Activated T-helper 1 cell treated with Interleukin-2 at 50 U/mL for 16 hours (primary cell): ENCODE data around the gene SRD5A3.
"Not testable (repeated sequence)": the region's sequence is repeated elsewhere in the genome, so short reads cannot be mapped to it uniquely, and the experiment has no call there.

Experiments used
- DNase-seq: peaks from one replicate; pipeline ENCODE4 v3.0.0-alpha.2; 2020; ENCODE audit warnings: low read depth

Gene SRD5A3

DNA sequence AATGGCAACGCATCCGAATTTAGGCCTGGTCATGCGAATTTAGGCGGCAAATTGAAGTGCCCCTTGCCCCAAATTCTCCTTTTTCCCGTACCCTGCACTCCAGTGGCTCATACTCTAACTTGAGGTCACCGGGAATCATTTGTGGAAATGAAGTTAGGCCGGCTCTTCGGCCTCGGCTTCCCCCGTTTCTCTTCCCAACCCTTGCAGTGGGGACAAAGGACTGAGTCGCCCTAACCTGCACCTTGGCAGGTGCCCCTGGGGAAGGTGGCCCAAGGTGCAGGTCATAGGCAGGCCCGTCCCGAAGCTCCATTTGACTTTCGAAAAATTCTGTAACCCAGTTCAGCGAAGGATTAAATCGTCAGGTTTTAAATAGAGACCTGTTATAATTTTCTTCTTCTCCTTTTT lies 811 bp downstream of the SRD5A3 start:
- no peak for DNase-seq

DNA sequence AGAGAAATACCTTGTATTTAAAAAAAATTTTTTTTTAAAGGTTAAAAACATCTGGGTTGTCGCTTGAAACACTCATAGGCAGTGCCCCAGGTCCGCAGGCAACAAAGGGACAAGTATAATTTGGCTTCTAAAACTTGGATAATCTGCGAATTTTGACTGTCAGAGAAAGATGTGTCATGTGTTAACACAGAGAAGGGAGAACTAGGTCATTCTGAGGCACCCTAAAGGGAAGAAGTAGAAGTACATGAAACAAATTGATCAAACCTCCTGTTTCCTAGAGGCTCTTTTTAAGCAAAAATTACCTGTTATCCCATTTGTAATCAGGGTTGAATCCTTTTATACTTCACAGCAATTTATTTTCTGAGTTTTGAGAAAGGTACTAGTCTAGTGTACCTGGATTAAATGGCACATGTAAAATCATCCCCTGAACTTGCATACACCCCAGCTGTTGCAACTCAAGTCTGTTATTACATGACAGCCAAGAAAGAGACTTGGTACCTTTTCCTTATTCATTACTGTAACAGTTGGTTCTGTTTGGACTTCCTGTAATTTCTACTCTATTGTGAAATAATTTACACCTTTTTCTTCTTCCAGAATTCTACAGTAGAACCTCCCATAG lies 1.7 kb downstream of the SRD5A3 start:
- no peak for DNase-seq

DNA sequence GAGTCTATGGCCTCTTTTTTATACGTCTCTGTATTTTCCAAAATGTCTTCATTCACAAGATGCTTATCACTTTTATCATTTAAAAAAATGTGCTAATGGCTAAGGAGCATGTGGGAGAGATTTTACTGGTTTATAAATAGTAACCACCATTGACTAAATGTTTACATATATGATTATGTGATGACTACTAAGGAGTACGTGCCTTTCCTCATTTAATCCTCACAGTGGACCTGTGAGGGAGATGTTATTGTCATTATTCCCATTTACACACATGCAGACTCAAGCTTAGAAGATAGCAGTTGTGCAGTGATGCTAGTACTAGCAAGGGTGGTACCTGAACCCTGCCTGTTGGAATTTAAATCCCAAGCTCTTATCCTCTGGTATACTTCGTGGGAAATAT lies 2.4 kb downstream of the SRD5A3 start:
- DNase-seq: no peak

DNA sequence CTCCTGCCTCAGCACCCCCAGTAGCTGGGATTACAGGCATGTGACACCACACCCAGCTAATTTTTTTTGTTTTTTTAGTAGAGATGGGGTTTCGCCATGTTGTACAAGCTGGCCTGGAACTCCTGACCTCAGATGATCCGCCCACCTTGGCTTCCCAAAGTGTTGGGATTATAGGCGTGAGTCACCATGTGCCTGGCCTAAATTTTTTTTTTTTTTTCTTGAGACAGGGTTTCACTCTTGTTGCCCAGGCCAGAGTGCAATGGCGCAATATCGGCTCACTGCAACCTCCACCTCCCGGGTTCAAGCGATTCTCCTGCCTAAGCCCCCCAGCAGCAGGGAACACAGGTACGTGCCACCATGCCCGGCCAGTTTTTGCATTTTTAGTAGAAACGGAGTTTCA lies 4.8 kb downstream of the SRD5A3 start:
- DNase-seq: not testable (repeated sequence)

DNA sequence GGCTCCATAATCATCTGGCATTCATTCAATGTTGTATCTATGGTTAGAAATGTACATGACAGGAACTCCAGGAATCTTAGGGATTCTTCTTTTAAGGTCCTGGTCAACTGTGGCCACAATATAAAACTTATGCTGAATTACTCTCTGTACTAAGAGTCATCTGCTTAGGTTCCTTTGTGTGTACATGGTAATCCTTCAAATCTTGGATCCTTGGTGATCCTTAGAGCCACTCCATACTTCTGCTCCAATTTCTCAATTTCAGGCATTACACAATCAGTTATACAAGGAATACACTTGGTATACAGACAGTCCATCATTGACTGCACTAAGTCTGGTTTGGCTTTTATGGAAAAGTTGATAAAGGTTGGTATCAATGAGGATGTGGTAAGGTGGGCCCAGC lies 5.8 kb downstream of the SRD5A3 start:
- DNase-seq: no peak

DNA sequence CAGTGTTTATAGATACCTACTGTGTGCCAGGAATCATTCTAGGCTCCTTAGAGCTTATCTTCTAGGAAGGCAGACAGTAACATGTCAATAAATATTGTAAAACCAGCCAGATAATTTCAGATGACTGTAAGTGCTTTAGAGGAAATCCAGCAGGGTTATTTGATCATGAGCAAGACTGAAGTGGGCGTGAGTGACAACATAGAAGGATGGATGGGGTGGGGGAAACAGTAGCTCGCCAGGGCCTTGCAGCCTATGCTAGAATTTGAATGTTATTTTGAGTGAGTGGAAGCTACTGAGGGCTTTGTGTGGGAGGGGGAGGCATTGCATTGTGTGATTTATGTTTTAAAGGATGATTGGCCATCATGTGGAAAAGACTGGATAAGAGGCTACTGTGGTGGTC lies 6.7 kb downstream of the SRD5A3 start:
- no peak for DNase-seq

DNA sequence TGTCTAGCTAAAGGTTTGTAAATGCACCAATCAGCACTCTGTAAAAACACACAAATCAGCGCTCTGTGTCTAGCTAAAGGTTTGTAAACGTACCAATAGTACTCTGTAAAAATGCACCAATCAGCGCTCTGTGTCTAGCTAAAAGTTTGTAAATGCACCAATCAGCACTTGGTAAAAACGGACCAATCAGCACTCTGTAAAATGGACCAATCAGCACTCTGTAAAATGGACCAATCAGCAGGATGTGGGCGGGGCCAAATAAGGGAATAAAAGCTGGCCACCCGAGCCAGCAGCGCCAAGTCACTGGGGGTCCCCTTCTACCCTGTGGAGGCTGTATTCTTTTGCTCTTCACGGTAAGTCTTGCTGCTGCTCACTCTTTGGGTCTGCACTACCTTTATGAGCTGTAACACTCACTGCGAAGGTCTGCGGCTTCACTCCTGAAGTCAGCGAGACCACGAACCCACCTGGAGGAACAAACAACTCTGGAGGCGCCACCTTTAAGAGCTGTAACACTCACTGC lies 7.2 kb downstream of the SRD5A3 start:
- not testable (repeated sequence) for DNase-seq

DNA sequence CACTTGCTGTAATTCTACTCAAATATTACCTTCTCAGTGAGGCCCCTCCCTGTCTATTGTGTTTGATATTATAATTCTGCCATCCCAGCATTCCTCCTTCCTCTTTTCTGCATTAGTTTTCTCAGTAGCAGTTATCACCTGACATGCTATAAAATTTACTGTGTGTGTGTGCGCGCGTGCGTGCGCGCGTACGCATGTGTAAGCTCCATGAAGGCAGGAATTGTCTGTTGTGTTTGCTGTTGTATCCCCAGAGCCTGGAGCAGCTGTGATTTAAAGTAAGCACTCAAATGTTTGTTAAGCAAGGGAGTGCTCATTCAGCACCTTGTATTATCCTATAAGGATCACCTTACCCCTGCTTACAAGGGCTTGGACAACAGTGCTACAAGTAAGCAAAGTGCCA lies 8.6 kb downstream of the SRD5A3 start:
- DNase-seq: no peak

DNA sequence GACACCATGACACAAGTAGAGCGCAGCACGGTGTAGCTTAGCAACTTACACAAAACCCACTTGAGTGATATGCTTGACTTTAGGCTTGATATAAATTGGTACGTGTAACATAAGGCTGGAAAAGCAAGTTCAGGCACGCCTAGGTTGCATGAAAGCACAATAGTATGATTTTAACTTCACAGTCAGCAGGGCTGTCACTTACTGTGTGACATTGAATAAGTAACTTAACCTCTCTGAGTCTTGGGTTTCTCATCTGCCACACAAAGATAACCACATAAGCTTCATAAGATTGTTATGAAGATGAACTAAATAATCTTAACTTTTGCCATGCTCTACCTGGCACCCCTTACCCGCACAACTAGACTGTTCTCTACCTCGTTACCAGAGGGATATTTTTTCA lies 9.5 kb downstream of the SRD5A3 start:
- no peak for DNase-seq

DNA sequence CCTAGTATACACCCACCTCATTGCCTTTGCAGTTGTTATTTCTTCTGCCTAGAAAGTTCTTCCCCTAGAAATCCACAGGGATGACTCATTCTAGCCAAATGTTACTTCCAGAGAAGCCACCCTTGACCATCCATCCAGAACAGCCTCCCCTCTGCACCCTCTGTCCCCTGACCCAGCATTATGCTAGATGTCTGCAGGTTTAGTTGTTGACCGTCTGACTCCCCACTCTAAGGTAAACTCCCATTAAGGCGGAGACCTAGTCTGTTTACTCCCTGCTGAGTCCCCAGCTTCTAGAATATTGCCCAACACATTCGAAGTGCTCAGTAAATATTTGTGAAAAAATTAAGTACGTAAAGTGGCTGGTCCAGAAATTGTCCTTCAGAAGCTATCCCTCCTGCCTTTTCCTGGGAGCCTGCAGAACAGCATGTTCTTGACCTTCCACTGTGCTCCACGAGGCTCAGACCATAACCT lies 11.0 kb downstream of the SRD5A3 start:
- no peak for DNase-seq

DNA sequence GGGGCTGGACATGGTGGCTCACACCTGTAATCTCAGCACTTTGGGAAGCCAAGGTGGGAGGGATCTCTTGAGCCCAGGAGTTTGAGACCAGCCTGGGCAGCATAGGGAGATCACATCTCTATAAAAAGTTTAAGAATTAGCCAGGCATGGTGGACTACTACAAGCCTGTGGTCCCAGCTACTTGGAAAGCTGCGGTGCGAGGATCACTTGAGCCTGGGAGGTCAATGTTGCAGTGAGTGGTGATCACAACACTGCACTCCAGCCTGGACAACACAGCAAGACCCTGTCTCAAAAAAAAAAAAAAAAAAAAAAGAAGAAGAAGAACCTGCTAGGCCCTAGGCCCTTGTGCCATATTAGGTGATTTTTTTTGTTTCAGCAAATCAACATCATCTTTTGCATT lies 12.2 kb downstream of the SRD5A3 start:
- DNase-seq: no peak

DNA sequence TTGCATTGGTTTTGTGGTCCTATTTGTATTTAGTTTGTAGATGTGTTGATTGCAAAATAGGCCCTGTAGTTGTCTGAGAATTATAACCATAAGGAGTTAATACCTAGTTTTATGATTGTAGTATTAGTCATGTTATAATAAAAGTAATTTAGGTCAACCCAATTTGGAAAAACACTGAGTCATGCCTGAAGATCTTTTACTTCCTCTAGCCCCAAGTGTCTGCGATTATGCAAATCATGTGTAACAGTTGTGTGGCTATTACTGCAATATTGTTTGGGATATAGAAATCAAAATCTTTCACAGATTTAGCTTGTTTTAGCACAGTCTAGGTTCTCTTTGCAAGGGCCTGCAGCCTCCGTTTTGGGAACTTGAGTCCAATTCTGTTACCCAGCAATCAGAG lies 12.6 kb downstream of the SRD5A3 start:
- no peak for DNase-seq

DNA sequence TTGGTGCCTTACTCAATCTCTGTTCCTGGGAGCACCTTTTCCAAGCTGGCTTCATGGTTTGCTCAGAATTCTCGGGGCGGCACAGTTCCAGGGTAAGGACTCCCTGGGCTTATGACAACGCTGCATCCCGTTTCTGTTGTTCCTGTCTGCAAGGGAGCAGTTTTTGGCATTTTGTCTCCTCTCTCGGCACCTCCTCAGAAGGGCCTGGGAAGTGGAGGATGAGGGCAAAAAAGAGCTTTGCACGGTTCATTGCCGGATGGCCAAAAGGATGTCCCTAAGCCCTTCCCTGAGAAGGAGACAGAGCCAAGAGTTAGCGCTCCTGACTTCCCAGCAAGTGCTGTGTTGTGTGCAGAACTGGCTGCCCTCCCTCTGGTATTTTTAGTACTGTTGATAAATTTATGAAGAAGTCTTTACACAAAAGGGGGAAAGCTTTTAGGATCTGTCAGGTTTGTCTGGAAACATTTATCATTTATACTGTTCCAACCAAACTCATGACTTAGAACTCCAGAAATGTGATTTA lies 13.4 kb downstream of the SRD5A3 start:
- no peak for DNase-seq

DNA sequence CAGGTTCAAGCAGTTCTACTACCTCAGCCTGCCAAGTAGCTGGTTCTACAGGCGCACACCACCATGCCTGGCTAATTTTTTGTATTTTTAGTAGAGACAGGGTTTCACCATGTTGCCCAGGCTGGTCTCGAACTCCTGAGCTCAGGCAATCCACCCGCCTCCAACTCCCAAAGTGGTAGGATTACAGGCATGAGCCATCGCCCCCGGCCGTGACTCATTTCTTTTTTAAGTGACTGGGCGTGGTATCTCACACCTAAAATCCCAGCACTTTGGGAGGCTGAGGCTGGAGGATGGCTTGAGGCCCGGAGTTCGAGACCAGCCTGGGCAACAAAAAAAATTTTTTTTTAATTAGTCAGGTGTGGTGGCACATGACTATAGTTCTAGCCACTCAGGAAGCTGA lies 16.9 kb downstream of the SRD5A3 start:
- DNase-seq: not testable (repeated sequence)

DNA sequence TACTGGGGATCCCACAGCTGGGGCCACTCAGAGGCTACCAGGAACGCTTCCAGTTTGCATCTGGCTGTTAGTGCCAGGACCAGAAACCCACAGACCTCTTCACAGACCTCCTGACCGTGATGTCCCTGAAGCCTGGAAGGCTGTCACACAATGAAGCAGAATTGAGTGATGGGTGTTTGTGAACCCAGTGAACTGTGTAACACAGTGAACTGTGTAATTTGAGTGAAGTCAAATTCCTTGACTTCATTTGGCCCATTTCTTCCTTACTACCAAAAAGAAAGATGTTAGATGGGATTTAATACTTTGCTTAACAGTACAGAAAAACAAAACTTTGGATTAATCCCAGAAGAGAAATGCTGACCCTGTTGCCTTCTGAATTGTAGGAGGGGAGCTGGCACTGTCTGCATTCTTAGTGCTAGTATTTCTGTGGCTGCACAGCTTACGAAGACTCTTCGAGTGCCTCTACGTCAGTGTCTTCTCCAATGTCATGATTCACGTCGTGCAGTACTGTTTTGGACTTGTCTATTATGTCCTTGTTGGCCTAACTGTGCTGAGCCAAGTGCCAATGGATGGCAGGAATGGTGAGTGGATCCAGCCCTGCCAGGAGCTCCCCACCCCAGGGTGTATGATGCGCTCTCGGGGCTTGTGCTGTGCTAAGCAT lies 17.8 kb downstream of the SRD5A3 start:
- no peak for DNase-seq

DNA sequence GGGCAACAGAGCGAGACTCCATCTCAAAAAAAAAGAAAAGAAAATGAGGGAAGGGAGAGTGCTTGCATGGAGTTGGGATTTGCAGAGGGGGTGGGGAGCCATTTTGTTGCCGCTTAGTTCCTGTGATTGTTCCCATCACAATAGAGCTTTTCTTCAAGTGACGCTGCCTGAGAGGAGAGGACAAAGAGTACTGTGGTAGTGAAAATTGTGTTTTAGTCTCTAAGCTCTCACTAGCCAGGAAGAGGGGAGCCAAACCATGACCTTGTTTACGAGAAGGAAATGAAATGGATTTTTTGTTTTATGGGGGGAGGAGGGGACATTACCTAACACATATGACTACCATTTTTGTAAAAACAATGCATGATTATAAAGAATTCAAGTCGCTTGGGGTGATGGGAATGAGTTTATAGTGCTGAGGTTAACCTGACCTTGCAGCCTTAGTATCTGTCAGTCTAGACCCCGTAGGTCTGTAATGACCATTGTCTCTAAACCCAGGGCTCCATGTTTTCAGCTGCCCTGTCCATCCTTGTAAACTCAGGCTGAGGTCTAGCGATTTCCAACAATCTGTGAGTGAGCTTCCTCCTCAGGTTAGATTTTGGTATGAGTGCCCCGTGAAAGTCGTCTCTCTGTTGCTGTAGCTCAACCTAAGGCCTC lies 18.8 kb downstream of the SRD5A3 start:
- no peak for DNase-seq

DNA sequence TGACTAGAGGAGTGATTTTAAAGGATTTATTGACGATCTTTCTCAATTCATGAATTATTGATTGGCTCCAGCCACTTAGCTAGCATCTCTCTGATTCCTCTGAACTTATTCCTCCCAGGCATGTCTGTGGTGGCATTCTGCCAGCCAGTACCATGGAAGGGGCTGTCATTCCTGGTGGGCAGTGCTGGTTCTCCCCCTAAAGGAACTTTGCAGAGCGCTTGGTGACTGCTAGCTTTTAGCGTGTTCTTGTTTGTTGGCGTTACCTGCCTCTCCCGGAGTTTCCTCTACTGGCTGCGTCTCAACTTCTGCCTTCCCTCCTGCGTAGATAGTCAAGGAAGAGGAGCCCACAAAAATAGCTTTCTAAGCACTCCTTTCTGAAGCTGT lies 19.3 kb downstream of the SRD5A3 start:
- no peak for DNase-seq

DNA sequence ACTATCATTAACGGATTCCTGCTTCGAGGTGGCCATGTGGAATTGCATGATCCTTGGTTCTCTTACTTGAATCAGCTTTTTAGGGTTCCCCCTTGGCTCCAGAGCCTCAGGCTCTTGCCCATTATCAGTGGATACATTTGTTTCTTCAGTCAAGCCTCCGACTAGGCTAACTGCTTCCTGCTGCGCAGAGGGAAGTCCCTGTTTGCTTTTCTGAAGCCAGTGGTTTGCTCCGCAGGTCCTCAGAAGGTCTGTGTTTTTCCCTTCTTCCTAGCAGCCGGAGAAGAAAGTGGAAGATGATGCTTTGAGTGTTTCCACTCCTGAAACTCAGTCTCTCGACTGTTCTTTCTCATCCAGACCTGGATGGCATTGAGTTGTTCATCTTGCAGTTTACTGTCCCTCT lies 20.6 kb downstream of the SRD5A3 start:
- DNase-seq: no peak

DNA sequence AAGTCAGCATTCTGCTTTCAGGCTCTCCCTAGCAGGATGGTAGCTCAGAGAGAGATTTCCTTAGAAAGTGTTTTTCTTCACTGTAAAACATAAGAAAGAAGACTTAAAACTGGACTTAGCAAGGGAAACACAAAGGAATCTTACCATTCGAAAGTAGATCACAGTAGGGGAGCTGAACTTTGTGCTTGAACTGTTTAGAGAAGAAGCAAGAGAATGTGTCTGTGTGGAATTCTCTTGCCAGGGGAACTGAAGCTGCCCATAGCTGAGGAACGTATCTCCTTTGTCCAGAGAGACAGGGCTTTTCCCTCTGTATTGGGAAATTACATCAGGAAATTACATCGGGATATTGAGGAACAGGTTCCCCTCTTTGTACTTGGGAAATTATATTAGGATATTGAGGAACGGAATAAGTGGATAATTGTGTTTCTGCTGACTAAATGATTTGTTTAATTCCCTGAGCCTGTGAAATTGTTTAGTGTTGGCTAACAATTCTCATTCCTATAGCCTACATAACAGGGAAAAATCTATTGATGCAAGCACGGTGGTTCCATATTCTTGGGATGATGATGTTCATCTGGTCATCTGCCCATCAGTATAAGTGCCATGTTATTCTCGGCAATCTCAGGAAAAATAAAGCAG lies 21.2 kb downstream of the SRD5A3 start:
- no peak for DNase-seq

DNA sequence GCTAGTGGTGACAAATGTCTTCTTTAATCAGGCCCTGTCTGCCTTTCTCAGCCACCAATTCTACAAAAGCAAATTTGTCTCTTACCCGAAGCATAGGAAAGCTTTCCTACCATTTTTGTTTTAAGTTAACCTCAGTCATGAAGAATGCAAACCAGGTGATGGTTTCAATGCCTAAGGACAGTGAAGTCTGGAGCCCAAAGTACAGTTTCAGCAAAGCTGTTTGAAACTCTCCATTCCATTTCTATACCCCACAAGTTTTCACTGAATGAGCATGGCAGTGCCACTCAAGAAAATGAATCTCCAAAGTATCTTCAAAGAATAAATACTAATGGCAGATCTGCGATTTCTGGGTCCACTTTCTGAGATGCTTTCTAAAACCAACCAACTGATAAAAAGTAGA lies 23.9 kb downstream of the SRD5A3 start:
- no peak for DNase-seq

DNA sequence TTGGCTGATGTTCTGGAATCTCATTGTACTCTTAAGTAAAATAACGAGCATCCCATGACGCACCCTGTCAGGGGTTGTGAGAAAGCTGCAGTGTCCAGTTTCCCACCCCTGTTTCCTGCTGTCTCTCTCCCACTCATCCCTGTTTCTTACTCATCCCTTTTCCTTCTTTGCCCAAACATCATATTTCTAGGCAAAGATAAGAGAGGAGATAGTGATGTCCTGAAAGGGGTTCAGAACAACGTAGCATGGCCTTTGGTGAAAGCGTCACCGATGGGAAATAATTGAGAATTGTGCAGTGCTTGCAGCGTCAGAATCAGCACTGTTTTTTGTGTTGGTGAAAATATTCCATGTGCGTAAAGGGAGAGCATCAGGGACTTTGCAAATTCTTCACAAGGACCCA lies 26.2 kb downstream of the SRD5A3 start:
- no peak for DNase-seq

DNA sequence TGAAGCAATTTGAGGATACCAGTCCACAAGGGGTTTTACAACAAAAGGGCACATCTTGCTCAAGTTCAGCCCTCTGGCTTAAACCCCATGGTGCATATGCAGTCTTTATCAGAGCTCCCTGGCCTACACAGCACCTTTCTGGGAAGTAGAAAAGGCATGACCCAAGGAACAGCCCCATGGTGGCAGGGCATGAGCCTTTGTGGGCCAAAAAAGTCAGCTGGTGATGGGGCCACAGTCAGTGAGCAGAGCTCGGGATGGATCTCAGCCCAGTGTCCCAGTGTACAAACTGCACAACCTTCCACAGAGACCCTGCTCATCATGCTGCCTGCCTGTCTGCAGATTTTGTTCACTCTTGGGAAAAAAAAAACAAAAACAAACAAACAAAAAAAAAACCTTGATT lies 27.4 kb downstream of the SRD5A3 start:
- no peak for DNase-seq

DNA sequence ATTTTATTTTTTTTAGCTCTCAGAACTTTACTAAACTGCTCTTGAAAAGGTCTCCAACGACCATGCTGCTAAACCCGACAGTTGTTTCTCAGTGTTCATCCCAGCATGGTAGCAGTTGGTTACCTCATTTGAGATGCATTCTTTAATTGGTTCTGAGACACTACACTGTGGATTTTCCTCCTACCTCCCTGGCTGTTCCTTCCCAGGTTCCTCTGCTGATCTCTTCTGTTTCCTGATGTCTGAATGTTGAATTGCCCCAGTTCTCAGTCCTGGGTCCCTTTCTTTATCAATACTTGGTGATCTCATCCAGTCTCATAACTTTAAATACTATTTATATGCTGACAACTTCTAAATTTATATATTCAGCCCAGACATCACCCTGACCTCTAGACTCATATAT lies 30.7 kb downstream of the SRD5A3 start:
- no peak for DNase-seq
